Endothelial cell of umbilical vein (primary cell): ENCODE data around the gene ZP1.

Source experiments
- CTCF ChIP-seq, 2 donors: IDR thresholded peaks; 1 replicate in 1 of 2; 2 replicates in 1 of 2; pipeline ENCODE4 v1.5.1; 2011; ENCODE audit warnings: low read length in 2 of 2, mild to moderate bottlenecking in 2 of 2, moderate library complexity in 2 of 2, control low read depth in 1 of 2, inconsistent platforms in 1 of 2, low read depth in 1 of 2; ENCODE audit not compliant: insufficient read depth in 1 of 2; ENCODE audit errors: extremely low read depth in 1 of 2
- MYC ChIP-seq: IDR thresholded peaks from one replicate; pipeline ENCODE4 v1.6.1; 2011; ENCODE audit warnings: mild to moderate bottlenecking, low read depth, low read length
- POLR2A ChIP-seq: IDR thresholded peaks from 2 replicates; pipeline ENCODE4 v1.6.1; 2012; ENCODE audit warnings: low read depth, mild to moderate bottlenecking, control low read depth, low read length
- POLR2AphosphoS5 ChIP-seq: IDR thresholded peaks from 2 replicates; pipeline ENCODE4 v1.6.1; 2012; ENCODE audit warnings: low read depth, mild to moderate bottlenecking, control low read depth, low read length, moderate library complexity; ENCODE audit not compliant: insufficient read depth

- TF ChIP-seq POLR2AphosphoS5: no peak
- TF ChIP-seq POLR2A: no peak
- TF ChIP-seq CTCF (IDR thresholded peaks at IDR 0.05; ENCODE audit: extremely low read depth in 1 of 2, insufficient read depth in 1 of 2, low read depth in 1 of 2, low read length in 2 of 2): no peak
- no peak for TF ChIP-seq MYC
Measured at GRCh38 chr11:60908803-60909202, 41.5 kb downstream of the ZP1 start.
